Panc1 (cell line): Measurements from ENCODE around the gene IFNAR2.

Experiments used
- POLR2AphosphoS5 ChIP-seq: IDR thresholded peaks from 2 replicates; pipeline ENCODE4 v1.6.1; 2012; ENCODE audit warnings: mild to moderate bottlenecking, low read depth, low read length, moderate library complexity
- SIN3A ChIP-seq: IDR thresholded peaks from 2 replicates; pipeline ENCODE4 v1.6.1; 2012; ENCODE audit warnings: low read depth, mild to moderate bottlenecking, low read length, moderate library complexity, borderline replicate concordance; ENCODE audit not compliant: insufficient read depth
- TCF7L2 ChIP-seq: IDR thresholded peaks from 2 replicates; pipeline ENCODE4 v1.6.1; 2011; ENCODE audit warnings: mild to moderate bottlenecking, low read depth, low read length, inconsistent platforms
- TF ChIP-seq, protein P1 (sequence below): fragments of 450-650 bp; IDR thresholded peaks from 2 replicates; pipeline ENCODE4 v1.5.1; 2017; ENCODE audit warnings: mild to moderate bottlenecking
- TF ChIP-seq, protein P2 (sequence below), 2 experiments: IDR thresholded peaks; 2 replicates each; pipeline ENCODE4 v1.6.1; 2011 to 2012; ENCODE audit warnings: low read depth in 2 of 2, control low read depth in 1 of 2, low read length in 1 of 2, mild to moderate bottlenecking in 1 of 2, moderate library complexity in 1 of 2; ENCODE audit not compliant: insufficient read depth in 1 of 2

DNA sequence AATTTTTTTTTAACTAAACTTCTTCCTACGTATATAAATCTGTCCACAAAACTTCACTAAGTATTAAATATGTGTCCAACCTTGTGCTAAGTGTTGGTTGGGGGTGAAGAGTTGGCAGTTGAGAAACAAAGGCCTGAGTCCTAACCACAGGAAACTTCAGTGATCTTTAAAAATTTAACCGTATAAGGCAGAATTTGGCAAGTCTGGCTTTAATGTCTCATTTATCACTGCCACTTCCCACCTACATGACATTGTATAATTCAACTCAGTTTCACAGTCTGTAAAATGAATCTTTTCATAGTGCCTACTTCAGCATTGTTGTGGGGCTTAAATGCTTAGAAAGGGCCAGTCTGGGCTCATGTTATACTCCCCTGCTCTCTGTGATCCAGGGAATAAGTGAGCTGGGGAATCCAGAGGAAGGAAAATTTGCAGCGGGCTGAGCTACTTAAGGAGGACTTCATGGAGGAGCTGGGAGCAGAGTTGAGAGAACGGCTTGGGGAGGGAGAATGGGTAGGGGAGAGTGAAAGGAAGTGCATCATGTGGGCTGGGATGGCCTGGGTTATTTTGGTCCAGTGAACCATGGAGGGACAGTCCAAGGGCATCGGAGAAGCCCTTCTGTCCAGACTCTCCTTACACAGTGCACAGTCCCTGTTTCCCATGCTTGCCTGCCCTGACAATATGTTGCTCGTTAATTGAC, 14.5 kb downstream of the IFNAR2 start:
- TF ChIP-seq, protein P1, sequence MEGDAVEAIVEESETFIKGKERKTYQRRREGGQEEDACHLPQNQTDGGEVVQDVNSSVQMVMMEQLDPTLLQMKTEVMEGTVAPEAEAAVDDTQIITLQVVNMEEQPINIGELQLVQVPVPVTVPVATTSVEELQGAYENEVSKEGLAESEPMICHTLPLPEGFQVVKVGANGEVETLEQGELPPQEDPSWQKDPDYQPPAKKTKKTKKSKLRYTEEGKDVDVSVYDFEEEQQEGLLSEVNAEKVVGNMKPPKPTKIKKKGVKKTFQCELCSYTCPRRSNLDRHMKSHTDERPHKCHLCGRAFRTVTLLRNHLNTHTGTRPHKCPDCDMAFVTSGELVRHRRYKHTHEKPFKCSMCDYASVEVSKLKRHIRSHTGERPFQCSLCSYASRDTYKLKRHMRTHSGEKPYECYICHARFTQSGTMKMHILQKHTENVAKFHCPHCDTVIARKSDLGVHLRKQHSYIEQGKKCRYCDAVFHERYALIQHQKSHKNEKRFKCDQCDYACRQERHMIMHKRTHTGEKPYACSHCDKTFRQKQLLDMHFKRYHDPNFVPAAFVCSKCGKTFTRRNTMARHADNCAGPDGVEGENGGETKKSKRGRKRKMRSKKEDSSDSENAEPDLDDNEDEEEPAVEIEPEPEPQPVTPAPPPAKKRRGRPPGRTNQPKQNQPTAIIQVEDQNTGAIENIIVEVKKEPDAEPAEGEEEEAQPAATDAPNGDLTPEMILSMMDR: no peak
- TF ChIP-seq POLR2AphosphoS5 (no peak), SIN3A (no peak), TCF7L2 (no peak)
- TF ChIP-seq, protein P2, sequence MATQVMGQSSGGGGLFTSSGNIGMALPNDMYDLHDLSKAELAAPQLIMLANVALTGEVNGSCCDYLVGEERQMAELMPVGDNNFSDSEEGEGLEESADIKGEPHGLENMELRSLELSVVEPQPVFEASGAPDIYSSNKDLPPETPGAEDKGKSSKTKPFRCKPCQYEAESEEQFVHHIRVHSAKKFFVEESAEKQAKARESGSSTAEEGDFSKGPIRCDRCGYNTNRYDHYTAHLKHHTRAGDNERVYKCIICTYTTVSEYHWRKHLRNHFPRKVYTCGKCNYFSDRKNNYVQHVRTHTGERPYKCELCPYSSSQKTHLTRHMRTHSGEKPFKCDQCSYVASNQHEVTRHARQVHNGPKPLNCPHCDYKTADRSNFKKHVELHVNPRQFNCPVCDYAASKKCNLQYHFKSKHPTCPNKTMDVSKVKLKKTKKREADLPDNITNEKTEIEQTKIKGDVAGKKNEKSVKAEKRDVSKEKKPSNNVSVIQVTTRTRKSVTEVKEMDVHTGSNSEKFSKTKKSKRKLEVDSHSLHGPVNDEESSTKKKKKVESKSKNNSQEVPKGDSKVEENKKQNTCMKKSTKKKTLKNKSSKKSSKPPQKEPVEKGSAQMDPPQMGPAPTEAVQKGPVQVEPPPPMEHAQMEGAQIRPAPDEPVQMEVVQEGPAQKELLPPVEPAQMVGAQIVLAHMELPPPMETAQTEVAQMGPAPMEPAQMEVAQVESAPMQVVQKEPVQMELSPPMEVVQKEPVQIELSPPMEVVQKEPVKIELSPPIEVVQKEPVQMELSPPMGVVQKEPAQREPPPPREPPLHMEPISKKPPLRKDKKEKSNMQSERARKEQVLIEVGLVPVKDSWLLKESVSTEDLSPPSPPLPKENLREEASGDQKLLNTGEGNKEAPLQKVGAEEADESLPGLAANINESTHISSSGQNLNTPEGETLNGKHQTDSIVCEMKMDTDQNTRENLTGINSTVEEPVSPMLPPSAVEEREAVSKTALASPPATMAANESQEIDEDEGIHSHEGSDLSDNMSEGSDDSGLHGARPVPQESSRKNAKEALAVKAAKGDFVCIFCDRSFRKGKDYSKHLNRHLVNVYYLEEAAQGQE (IDR thresholded peaks at IDR 0.05; ENCODE audit: insufficient read depth in 1 of 2, low read depth in 2 of 2, low read length in 1 of 2): no peak
